ENCODE data around the gene USP30. TPM values are rescaled to one million over a fixed set of nuclear protein-coding genes. Genes with fewer than 3 reads are reported as not detected.

Gene USP30
- total and polyA plus RNA-seq, 9 of the 15 experiments (the other 6 are each of a cell fraction or from before 2014, with no cell fraction given): 1.4 to 15.2 (median 7.0) TPM

DNA sequence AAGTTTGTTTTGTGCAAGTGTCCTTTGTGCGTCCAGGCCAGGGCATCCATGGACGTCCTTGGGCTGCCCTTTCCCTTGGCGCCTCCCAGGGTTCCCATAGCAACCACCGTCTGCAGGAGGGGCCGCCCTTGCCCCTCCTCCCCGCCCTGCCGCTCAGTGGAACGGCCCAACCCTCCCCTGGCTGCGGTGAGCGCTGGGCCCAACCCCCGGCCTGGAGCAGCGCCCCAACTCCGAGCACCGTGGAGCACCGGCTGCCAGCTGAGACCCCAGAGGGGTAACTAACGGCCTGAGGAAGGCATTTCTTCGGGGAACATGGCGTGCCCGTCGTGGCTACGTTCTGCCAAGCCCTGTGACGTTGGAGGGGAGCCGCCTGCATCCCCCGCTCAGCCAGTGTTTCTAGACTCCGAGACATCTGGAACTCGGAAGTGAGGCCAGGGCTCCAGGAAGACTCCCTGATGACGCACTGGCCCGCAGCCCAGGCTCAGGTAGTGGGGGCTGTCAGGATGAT lies 58.7 kb downstream of the USP30 start (continued):
- TF ChIP-seq, protein P1, sequence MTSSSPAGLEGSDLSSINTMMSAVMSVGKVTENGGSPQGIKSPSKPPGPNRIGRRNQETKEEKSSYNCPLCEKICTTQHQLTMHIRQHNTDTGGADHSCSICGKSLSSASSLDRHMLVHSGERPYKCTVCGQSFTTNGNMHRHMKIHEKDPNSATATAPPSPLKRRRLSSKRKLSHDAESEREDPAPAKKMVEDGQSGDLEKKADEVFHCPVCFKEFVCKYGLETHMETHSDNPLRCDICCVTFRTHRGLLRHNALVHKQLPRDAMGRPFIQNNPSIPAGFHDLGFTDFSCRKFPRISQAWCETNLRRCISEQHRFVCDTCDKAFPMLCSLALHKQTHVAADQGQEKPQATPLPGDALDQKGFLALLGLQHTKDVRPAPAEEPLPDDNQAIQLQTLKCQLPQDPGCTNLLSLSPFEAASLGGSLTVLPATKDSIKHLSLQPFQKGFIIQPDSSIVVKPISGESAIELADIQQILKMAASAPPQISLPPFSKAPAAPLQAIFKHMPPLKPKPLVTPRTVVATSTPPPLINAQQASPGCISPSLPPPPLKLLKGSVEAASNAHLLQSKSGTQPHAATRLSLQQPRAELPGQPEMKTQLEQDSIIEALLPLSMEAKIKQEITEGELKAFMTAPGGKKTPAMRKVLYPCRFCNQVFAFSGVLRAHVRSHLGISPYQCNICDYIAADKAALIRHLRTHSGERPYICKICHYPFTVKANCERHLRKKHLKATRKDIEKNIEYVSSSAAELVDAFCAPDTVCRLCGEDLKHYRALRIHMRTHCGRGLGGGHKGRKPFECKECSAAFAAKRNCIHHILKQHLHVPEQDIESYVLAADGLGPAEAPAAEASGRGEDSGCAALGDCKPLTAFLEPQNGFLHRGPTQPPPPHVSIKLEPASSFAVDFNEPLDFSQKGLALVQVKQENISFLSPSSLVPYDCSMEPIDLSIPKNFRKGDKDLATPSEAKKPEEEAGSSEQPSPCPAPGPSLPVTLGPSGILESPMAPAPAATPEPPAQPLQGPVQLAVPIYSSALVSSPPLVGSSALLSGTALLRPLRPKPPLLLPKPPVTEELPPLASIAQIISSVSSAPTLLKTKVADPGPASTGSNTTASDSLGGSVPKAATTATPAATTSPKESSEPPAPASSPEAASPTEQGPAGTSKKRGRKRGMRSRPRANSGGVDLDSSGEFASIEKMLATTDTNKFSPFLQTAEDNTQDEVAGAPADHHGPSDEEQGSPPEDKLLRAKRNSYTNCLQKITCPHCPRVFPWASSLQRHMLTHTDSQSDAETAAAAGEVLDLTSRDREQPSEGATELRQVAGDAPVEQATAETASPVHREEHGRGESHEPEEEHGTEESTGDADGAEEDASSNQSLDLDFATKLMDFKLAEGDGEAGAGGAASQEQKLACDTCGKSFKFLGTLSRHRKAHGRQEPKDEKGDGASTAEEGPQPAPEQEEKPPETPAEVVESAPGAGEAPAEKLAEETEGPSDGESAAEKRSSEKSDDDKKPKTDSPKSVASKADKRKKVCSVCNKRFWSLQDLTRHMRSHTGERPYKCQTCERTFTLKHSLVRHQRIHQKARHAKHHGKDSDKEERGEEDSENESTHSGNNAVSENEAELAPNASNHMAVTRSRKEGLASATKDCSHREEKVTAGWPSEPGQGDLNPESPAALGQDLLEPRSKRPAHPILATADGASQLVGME (CRISPR knock-in tag; IDR thresholded peaks at IDR 0.05): peak; percentile 84; the same call in 1 of the 2 replicates

- no TSS peak for BruUV-seq (replicated peaks)
- POLR2A ChIA-PET: no interaction called here
- no peaks in the 10 kb centered on the region for H3K79me2 ChIP-seq (ENCODE audit: control insufficient read depth, insufficient read depth, low read length)
- 72% methylated on average over 11 of the region's 11 CpGs for WGBS (ENCODE audit: insufficient coverage, low coverage, missing lambda C conversion rate)
- CTCF ChIA-PET (ENCODE audit: low intra/inter-chr PET ratio): no interaction called here
- ATAC-seq (no peak), FAIRE-seq (no peak), DNase-seq (ENCODE audit: extremely low read depth in 1 of 4, low spot score in 3 of 4) (no peak)
- peaks cover 23% of the 10 kb centered on the region; the same call in 2 of the 3 replicates for H3K36me3 ChIP-seq (ENCODE audit: control insufficient read depth, insufficient read depth, low read length)
- no peak overlapping the region for H3K9ac ChIP-seq (ENCODE audit: insufficient read depth in 1 of 2, low read depth in 2 of 2, low read length in 2 of 2)
- no peak overlapping the region for H3K4me2 ChIP-seq (ENCODE audit: insufficient read depth, low read length)
- H3K4me1 ChIP-seq (replicated peaks in 1 of 2; ENCODE audit: control insufficient read depth in 2 of 2, insufficient read depth in 2 of 2, low read length in 2 of 2): peaks cover 8 to 9% of the 10 kb centered on the region in 2 experiments
- H3K9me1 ChIP-seq (ENCODE audit: control insufficient read depth, insufficient read depth, low read length): no peaks in the 10 kb centered on the region
- no peak overlapping the region for H3K27ac ChIP-seq (ENCODE audit: extremely low read depth, low read depth, low read length)
- peak overlapping the region; percentile 52; the same call in 1 of the 2 replicates for H2AFZ ChIP-seq (ENCODE audit: low read depth, low read length)
- intact Hi-C loops (cut with micrococcal nuclease): loop anchor here (5.0 kb wide), 1 partner anchor 274 kb away; no protein-coding TSS in a partner anchor
- in situ Hi-C loops (cut with MboI): loop anchor here (10.0 kb wide), 1 partner anchor 272 kb away; no protein-coding TSS in a partner anchor
- no peak overlapping the region for H3K4me3 ChIP-seq
- H3K27me3 ChIP-seq (ENCODE audit: control insufficient read depth in 2 of 2, insufficient read depth in 2 of 2, low read length in 2 of 2): no peaks in the 10 kb centered on the region
- no peaks in the 10 kb centered on the region for H3K9me3 ChIP-seq (replicated peaks; ENCODE audit: control insufficient read depth, insufficient read depth, low read depth, low read length)
- no peaks in the 10 kb centered on the region for H4K20me1 ChIP-seq (replicated peaks; ENCODE audit: control insufficient read depth, insufficient read depth, low read length)
- TF ChIP-seq ZBTB40 (IDR thresholded peaks at IDR 0.05) (peak; percentile 91), ZBTB40 (CRISPR knock-in tag; IDR thresholded peaks at IDR 0.05) (peak; percentile 81)
Observed at GRCh38 chr12:109112720-109113465, 60.5 kb downstream of the USP30 start.

Measured in K562 (cell line).